K562 (cell line): Measurements from ENCODE around the gene KCNJ15. TPM values are rescaled to one million over a fixed set of nuclear protein-coding genes. Genes with fewer than 3 reads are reported as not detected.

Experiments
- ATAC-seq: fragments of 200-7000 bp; cut with Tn5 transposase; 3 replicates; pipeline ENCODE4 v1.9.1; 2020; ENCODE audit warnings: moderate library complexity
- BruUV-seq: library from RNA; stranded (reverse); fragments of 400-500 nt; replicated peaks from 2 replicates; lab custom pipeline; 2021; lab: Mats Ljungman, UMichigan
- CTCF ChIA-PET: fragments of 300-600 bp; formaldehyde crosslinking; extraction: SDS; loops from one replicate; lab custom pipeline; 2021; ENCODE audit warnings: low intra/inter-chr PET ratio; lab: Yijun Ruan, JAX
- POLR2A ChIA-PET: fragments of 300-600, 350-650 bp; sonication (Branson Sonifier 250); formaldehyde crosslinking; extraction: SDS; loops from one replicate; lab custom pipeline; 2021; ENCODE audit warnings: antibody characterized with exemption, inconsistent platforms; lab: Yijun Ruan, JAX
- DNase-seq, 4 experiments: peaks; one replicate each; pipeline versions ENCODE4 v3.0.0 to v3.0.0-alpha.2; 2011 to 2018; ENCODE audit warnings: low spot score in 3 of 4, mixed read lengths in 3 of 4; ENCODE audit errors: extremely low read depth in 1 of 4
- FAIRE-seq: peaks from 2 replicates; lab custom pipeline; 2011; peaks lifted over from hg19 to GRCh38; lab: Jason Lieb, UNC
- H2AFZ ChIP-seq: 2 replicates; pipeline ENCODE4 v1.6.0; 2011; ENCODE audit warnings: low read depth, low read length, control low read depth, inconsistent platforms
- H3K27ac ChIP-seq: fragments of 200-600 bp; 3 replicates; pipeline ENCODE4 v1.8.0; 2011; ENCODE audit warnings: low read depth, mild to moderate bottlenecking, control low read depth, inconsistent platforms, low read length, moderate library complexity, mixed read lengths; ENCODE audit errors: extremely low read depth
- H3K27me3 ChIP-seq, 2 experiments: fragments of 300-600 bp in 1 of 2; 2 replicates in 1 of 2; 3 replicates in 1 of 2; pipeline versions ENCODE4 v1.6.0 to v1.8.0; 2011; ENCODE audit warnings: inconsistent platforms in 2 of 2, low read length in 2 of 2, mild to moderate bottlenecking in 1 of 2, mixed read lengths in 1 of 2, moderate library complexity in 1 of 2; ENCODE audit not compliant: control insufficient read depth in 2 of 2, insufficient read depth in 2 of 2
- H3K36me3 ChIP-seq: fragments of 300-600 bp; 3 replicates; pipeline ENCODE4 v1.8.0; 2011; ENCODE audit warnings: mild to moderate bottlenecking, low read length, inconsistent platforms; ENCODE audit not compliant: control insufficient read depth, insufficient read depth
- H3K4me1 ChIP-seq, 2 experiments: fragments of 200-600 bp in 1 of 2; replicated peaks in 1 of 2; 2 replicates in 1 of 2; 3 replicates in 1 of 2; pipeline versions ENCODE4 v1.5.1 to v1.8.0; 2011; ENCODE audit warnings: inconsistent platforms in 2 of 2, low read length in 2 of 2, mild to moderate bottlenecking in 1 of 2, mixed read lengths in 1 of 2, moderate library complexity in 1 of 2; ENCODE audit not compliant: control insufficient read depth in 2 of 2, insufficient read depth in 2 of 2
- H3K4me2 ChIP-seq: 2 replicates; pipeline ENCODE4 v1.6.1; 2011; ENCODE audit warnings: low read length, control low read depth, inconsistent platforms, mixed read lengths; ENCODE audit not compliant: insufficient read depth
- H3K4me3 ChIP-seq: fragments of 200-600 bp; sonication (generic), shearing (Covaris generic); 2 replicates; pipeline ENCODE4 v1.5.1; 2016; ENCODE audit warnings: control low read depth, inconsistent platforms
- H3K79me2 ChIP-seq: fragments of 200-600 bp; 3 replicates; pipeline ENCODE4 v1.8.0; 2011; ENCODE audit warnings: low read length, inconsistent platforms; ENCODE audit not compliant: control insufficient read depth, insufficient read depth
- H3K9ac ChIP-seq, 2 experiments: 2 replicates each; pipeline versions ENCODE4 v1.6.0 to v1.6.1; 2011; ENCODE audit warnings: low read depth in 2 of 2, low read length in 2 of 2, control low read depth in 1 of 2, inconsistent platforms in 1 of 2, mild to moderate bottlenecking in 1 of 2, mixed read lengths in 1 of 2; ENCODE audit not compliant: insufficient read depth in 1 of 2
- H3K9me1 ChIP-seq: one replicate; pipeline ENCODE4 v1.6.0; 2011; ENCODE audit warnings: inconsistent platforms, mild to moderate bottlenecking, low read length, moderate library complexity; ENCODE audit not compliant: control insufficient read depth, insufficient read depth
- H3K9me3 ChIP-seq: replicated peaks from 2 replicates; pipeline ENCODE4 v1.5.1; 2011; ENCODE audit warnings: low read depth, low read length, inconsistent platforms; ENCODE audit not compliant: control insufficient read depth, insufficient read depth
- H4K20me1 ChIP-seq: replicated peaks from 2 replicates; pipeline ENCODE4 v1.6.1; 2011; ENCODE audit warnings: low read length, inconsistent platforms, mixed read lengths; ENCODE audit not compliant: control insufficient read depth, insufficient read depth
- CLOCK ChIP-seq: fragments of 250-450 bp; sonication (Bioruptor Pico); IDR thresholded peaks from 2 replicates; pipeline ENCODE4 v1.4.0; 2020; ENCODE audit warnings: mild to moderate bottlenecking, moderate library complexity, borderline replicate concordance
- CTBP1 ChIP-seq: fragments of 450-650 bp; IDR thresholded peaks from 2 replicates; pipeline ENCODE4 v1.6.1; 2016; ENCODE audit warnings: borderline replicate concordance
- CUX1 ChIP-seq: fragments of 200-800 bp; sonication (Bioruptor generic); IDR thresholded peaks from 2 replicates; pipeline ENCODE4 v1.6.1; 2016; ENCODE audit warnings: missing genetic modification characterization, missing compliant biosample characterization
- EP400 ChIP-seq: fragments of 450-650 bp; IDR thresholded peaks from 2 replicates; pipeline ENCODE4 v1.6.1; 2017; ENCODE audit warnings: antibody characterized with exemption, mild to moderate bottlenecking, moderate library complexity
- GATA2 ChIP-seq: sonication (generic); formaldehyde crosslinking; IDR thresholded peaks from 2 replicates; pipeline ENCODE4 v1.4.0; 2020; ENCODE audit warnings: mild to moderate bottlenecking, missing genetic modification reagents
- IRF1 ChIP-seq: sonication (generic); formaldehyde crosslinking; IDR thresholded peaks from 2 replicates; pipeline ENCODE4 v1.8.0; 2022; ENCODE audit warnings: missing genetic modification reagents, mild to moderate bottlenecking, borderline replicate concordance
- MLX ChIP-seq, 2 experiments: fragments of 450-650 bp in 1 of 2; sonication (generic) in 1 of 2; formaldehyde crosslinking; conservative IDR thresholded peaks; 2 replicates each; pipeline versions ENCODE4 v1.4.0 to v1.8.1; 2020 to 2022; ENCODE audit warnings: mild to moderate bottlenecking in 1 of 2, missing genetic modification reagents in 1 of 2
- PCBP2 ChIP-seq: fragments of 200-400 bp; formaldehyde crosslinking; IDR thresholded peaks from 2 replicates; pipeline ENCODE4 v1.6.1; 2018; ENCODE audit warnings: low read length, low read depth, mild to moderate bottlenecking, moderate library complexity; ENCODE audit not compliant: poor library complexity, severe bottlenecking
- ZNF124 ChIP-seq: sonication (generic); formaldehyde crosslinking; IDR thresholded peaks from 2 replicates; pipeline ENCODE4 v1.8.1; 2022; ENCODE audit warnings: missing genetic modification reagents
- ZNF224 ChIP-seq: sonication (generic); formaldehyde crosslinking; IDR thresholded peaks from 2 replicates; pipeline ENCODE4 v1.8.0; 2022; ENCODE audit warnings: mild to moderate bottlenecking, missing genetic modification reagents
- ZNF589 ChIP-seq: fragments of 200-800 bp; sonication (Bioruptor generic); IDR thresholded peaks from 2 replicates; pipeline ENCODE4 v1.6.1; 2016; ENCODE audit warnings: low read depth, missing genetic modification characterization, missing compliant biosample characterization
- WGBS: fragments of 100-300 bp; shearing (Covaris generic); methylation state at CpG from one replicate; pipeline ENCODE4 v1.1.6; 2016; ENCODE audit warnings: low coverage, mixed read lengths; ENCODE audit not compliant: insufficient coverage; ENCODE audit errors: missing lambda C conversion rate; 5-methylcytosine and 5-hydroxymethylcytosine counted together
- in situ Hi-C: fragments of 300-500 bp; cut with MboI; formaldehyde crosslinking; loops from 4 replicates; pipeline ENCODE4 v1.15.0; 2018; ENCODE audit warnings: inconsistent platforms, mixed read lengths
- intact Hi-C: fragments of 100-400 bp; cut with micrococcal nuclease; formaldehyde crosslinking; loops from 2 replicates; pipeline ENCODE4 v1.14.2; 2022
- polyA plus RNA-seq, 8 experiments: library from polyadenylated mRNA; depleted of rRNA in 4 of 8; stranded (reverse) in 5 of 8; unstranded in 3 of 8; fragments of >200 nt; fragmentation: Nextera tagmentation in 2 of 8; fragmentation: Illumina TruSeq in 1 of 8; extraction: Ambion mirVana in 2 of 8; extraction: Trizol in 1 of 8; gene quantifications; 2 replicates each; pipeline versions ENCODE4 v1.2.1 to v1.2.3, GENCODE V29; 2011 to 2014; ENCODE audit warnings: inconsistent platforms in 1 of 8, missing spikeins in 1 of 8
- total RNA-seq, 7 experiments: library from RNA; depleted of rRNA in 6 of 7; stranded (reverse); fragments of >200 nt in 6 of 7; fragmentation: Illumina TruSeq in 2 of 7; extraction: Trizol in 2 of 7; gene quantifications; 2 replicates each; pipeline versions ENCODE4 v1.2.1 to v1.2.3, GENCODE V29; 2011 to 2021; ENCODE audit warnings: low replicate concordance in 1 of 7

Gene KCNJ15
- total and polyA plus RNA-seq, 9 of the 15 experiments (the other 6 are each of a cell fraction or from before 2014, with no cell fraction given) = 0.20 to 3.0 (median 0.72) TPM; not detected in 1

GRCh38 chr21:38349977-38350376 lies 93.2 kb downstream of the KCNJ15 start (continued):
- TF ChIP-seq ZNF589 (CRISPR knock-in tag) (no peak), GATA2 (CRISPR knock-in tag) (no peak), CTBP1 (no peak)

- no peaks in the 10 kb centered on the region for H3K36me3 ChIP-seq
- DNase-seq (no peak), ATAC-seq (no peak), FAIRE-seq (no peak)
- H3K4me3 ChIP-seq = no peak overlapping the region
- CTCF ChIA-PET = no interaction called here
- no TSS peak for BruUV-seq
- peaks cover 0 to 3% of the 10 kb centered on the region in 2 experiments; a peak in 1 of 5 replicates for H3K4me1 ChIP-seq
- WGBS = 0% methylated on average over 3 of the region's 3 CpGs
- POLR2A ChIA-PET = no interaction called here
- no peak overlapping the region for H3K4me2 ChIP-seq
- intact Hi-C loops = loop anchor here (5.0 to 10.0 kb wide), 4 partner anchors 178 to 676 kb away; partner anchors contain the start of gene KCNJ6
- H3K9ac ChIP-seq = no peak overlapping the region
- no peak overlapping the region for H2AFZ ChIP-seq
- no peaks in the 10 kb centered on the region; the same call in 1 of the 2 replicates for H4K20me1 ChIP-seq
- peaks cover 16 to 51% of the 10 kb centered on the region in 2 experiments for H3K27me3 ChIP-seq
- no peaks in the 10 kb centered on the region for H3K9me3 ChIP-seq
- no peak overlapping the region for H3K27ac ChIP-seq
- no peaks in the 10 kb centered on the region for H3K79me2 ChIP-seq
- no peaks in the 10 kb centered on the region for H3K9me1 ChIP-seq
- in situ Hi-C loops = loop anchor here (5.0 kb wide), 2 partner anchors 193 to 653 kb away; no protein-coding TSS in a partner anchor
- TF ChIP-seq PCBP2 (no peak), MLX (CRISPR knock-in tag; conservative IDR thresholded peaks at IDR 0.05) (no peak), ZNF224 (CRISPR knock-in tag) (no peak), IRF1 (CRISPR knock-in tag) (no peak), EP400 (no peak), CUX1 (CRISPR knock-in tag) (no peak), ZNF124 (CRISPR knock-in tag) (no peak), CLOCK (CRISPR knock-in tag) (no peak)
Measured at GRCh38 chr21:38350684-38351083, 93.9 kb downstream of the KCNJ15 start.
